HepG2 (cell line): ENCODE measurements around the gene PNO1. TPM values are rescaled to one million over a fixed set of nuclear protein-coding genes. Genes with fewer than 3 reads are reported as not detected.

Source experiments
- EP300 ChIP-seq, 3 experiments: sonication (generic) in 1 of 3; formaldehyde crosslinking in 1 of 3; IDR thresholded peaks; 2 replicates each; pipeline versions ENCODE4 v1.5.1 to v1.6.1; 2011 to 2020; ENCODE audit warnings: low read depth in 2 of 3, low read length in 2 of 3, borderline replicate concordance in 1 of 3, improper control_type of control experiment in 1 of 3, mild to moderate bottlenecking in 1 of 3, missing genetic modification reagents in 1 of 3, moderate library complexity in 1 of 3
- HMGA1 ChIP-seq: sonication (generic); formaldehyde crosslinking; conservative IDR thresholded peaks from 2 replicates; pipeline ENCODE4 v1.4.0; 2020; ENCODE audit warnings: missing genetic modification reagents
- SAFB2 ChIP-seq: sonication (generic); formaldehyde crosslinking; IDR thresholded peaks from 2 replicates; pipeline ENCODE4 v1.5.1; 2020; ENCODE audit warnings: missing genetic modification reagents, low read depth, mild to moderate bottlenecking, borderline replicate concordance
- SP2 ChIP-seq: sonication (generic); formaldehyde crosslinking; IDR thresholded peaks from 2 replicates; pipeline ENCODE4 v1.5.1; 2020; ENCODE audit warnings: mild to moderate bottlenecking, missing genetic modification reagents
- SP4 ChIP-seq: sonication (generic); formaldehyde crosslinking; IDR thresholded peaks from 2 replicates; pipeline ENCODE4 v1.8.1; 2023; ENCODE audit warnings: mild to moderate bottlenecking, missing genetic modification reagents
- TRIM24 ChIP-seq: sonication (generic); formaldehyde crosslinking; IDR thresholded peaks from 2 replicates; pipeline ENCODE4 v1.8.0; 2022; ENCODE audit warnings: mild to moderate bottlenecking, missing genetic modification reagents
- ZNF331 ChIP-seq: sonication (generic); formaldehyde crosslinking; IDR thresholded peaks from 2 replicates; pipeline ENCODE4 v1.4.0; 2020; ENCODE audit warnings: missing genetic modification reagents
- polyA plus RNA-seq, 8 experiments: library from polyadenylated mRNA; depleted of rRNA in 3 of 8; stranded (reverse) in 7 of 8; unstranded in 1 of 8; fragments of >200 nt; fragmentation: Illumina TruSeq in 4 of 8; extraction: Trizol in 4 of 8; gene quantifications; 2 replicates each; pipeline versions ENCODE4 v1.2.1 to v1.2.3, GENCODE V29; 2011 to 2016; ENCODE audit warnings: low read depth in 4 of 8, missing spikeins in 1 of 8, mixed read lengths in 1 of 8; ENCODE audit not compliant: insufficient read depth in 1 of 8
- total RNA-seq, 5 experiments: library from RNA; depleted of rRNA; stranded (reverse); fragments of >200 nt; fragmentation: Illumina TruSeq; extraction: Trizol; gene quantifications; 2 replicates each; pipeline ENCODE4 v1.2.3, GENCODE V29; 2016; ENCODE audit warnings: low read depth in 1 of 5
- TF ChIP-seq, protein P1 (sequence below), 2 experiments: fragments of 450-650 bp in 1 of 2; sonication (generic) in 1 of 2; formaldehyde crosslinking in 1 of 2; IDR thresholded peaks; 2 replicates each; pipeline versions ENCODE4 v1.6.1 to v1.8.0; 2016 to 2022; ENCODE audit warnings: antibody characterized with exemption in 1 of 2, mild to moderate bottlenecking in 1 of 2, missing genetic modification reagents in 1 of 2
- TF ChIP-seq, protein P2 (sequence below): sonication (generic); formaldehyde crosslinking; IDR thresholded peaks from 2 replicates; pipeline ENCODE4 v1.5.0; 2020; ENCODE audit warnings: mild to moderate bottlenecking, missing genetic modification reagents
- TF ChIP-seq, protein P3 (sequence below): sonication (generic); formaldehyde crosslinking; IDR thresholded peaks from 2 replicates; pipeline ENCODE4 v1.4.0; 2020; ENCODE audit warnings: missing genetic modification reagents
- TF ChIP-seq, protein P4 (sequence below): IDR thresholded peaks from 2 replicates; pipeline ENCODE4 v1.6.1; 2016; ENCODE audit warnings: mild to moderate bottlenecking
- TF ChIP-seq, protein P5 (sequence below): sonication (generic); formaldehyde crosslinking; IDR thresholded peaks from 2 replicates; pipeline ENCODE4 v1.5.1; 2020; ENCODE audit warnings: mild to moderate bottlenecking, missing genetic modification reagents, moderate library complexity

Gene PNO1
- total and polyA plus RNA-seq, 2 of the 13 experiments (the other 11 are each of a cell fraction or from before 2014, with no cell fraction given): 12.8 to 48.5 TPM

DNA sequence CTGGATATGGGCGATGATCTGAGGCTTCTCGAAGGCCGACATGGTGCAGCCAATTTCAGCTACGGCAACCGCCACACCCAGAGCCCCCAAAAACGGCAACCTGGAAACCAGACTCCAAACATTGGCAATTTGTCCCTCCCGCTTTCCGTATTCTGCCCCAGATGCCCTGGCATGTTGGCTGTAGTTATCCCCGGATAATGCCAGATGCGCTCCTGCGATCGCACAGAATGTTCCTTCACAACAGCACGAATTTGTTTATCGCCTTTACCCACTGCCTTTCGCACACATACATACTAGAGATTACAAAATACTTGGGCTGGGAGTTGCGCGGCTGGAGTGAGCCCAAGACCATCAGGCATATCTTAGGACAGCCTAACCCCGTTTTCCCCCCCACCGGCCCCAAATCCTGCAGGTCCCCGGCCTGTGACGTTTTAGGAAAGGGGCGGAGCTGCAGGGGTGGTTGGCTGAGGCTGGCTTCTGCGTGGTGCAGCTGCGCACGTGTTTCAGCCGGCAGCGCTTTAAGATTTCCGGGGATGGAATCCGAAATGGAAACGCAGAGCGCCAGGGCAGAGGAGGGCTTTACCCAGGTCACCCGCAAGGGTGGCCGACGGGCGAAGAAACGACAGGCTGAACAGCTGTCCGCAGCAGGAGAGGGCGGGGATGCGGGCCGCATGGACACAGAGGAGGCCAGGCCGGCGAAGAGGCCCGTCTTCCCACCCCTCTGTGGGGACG is at the start of gene PNO1 (continued):
- peak in 1 of 2 experiments; percentile 83; a peak in 2 of 4 replicates for TF ChIP-seq EP300 (IDR thresholded peaks at IDR 0.05; ENCODE audit: low read depth in 2 of 2, low read length in 2 of 2)
- no peak; the same call in none of the 2 replicates for TF ChIP-seq EP300 (CRISPR knock-in tag; IDR thresholded peaks at IDR 0.05; ENCODE audit: borderline replicate concordance)
- no peak for TF ChIP-seq ZNF331
- TF ChIP-seq, protein P1, sequence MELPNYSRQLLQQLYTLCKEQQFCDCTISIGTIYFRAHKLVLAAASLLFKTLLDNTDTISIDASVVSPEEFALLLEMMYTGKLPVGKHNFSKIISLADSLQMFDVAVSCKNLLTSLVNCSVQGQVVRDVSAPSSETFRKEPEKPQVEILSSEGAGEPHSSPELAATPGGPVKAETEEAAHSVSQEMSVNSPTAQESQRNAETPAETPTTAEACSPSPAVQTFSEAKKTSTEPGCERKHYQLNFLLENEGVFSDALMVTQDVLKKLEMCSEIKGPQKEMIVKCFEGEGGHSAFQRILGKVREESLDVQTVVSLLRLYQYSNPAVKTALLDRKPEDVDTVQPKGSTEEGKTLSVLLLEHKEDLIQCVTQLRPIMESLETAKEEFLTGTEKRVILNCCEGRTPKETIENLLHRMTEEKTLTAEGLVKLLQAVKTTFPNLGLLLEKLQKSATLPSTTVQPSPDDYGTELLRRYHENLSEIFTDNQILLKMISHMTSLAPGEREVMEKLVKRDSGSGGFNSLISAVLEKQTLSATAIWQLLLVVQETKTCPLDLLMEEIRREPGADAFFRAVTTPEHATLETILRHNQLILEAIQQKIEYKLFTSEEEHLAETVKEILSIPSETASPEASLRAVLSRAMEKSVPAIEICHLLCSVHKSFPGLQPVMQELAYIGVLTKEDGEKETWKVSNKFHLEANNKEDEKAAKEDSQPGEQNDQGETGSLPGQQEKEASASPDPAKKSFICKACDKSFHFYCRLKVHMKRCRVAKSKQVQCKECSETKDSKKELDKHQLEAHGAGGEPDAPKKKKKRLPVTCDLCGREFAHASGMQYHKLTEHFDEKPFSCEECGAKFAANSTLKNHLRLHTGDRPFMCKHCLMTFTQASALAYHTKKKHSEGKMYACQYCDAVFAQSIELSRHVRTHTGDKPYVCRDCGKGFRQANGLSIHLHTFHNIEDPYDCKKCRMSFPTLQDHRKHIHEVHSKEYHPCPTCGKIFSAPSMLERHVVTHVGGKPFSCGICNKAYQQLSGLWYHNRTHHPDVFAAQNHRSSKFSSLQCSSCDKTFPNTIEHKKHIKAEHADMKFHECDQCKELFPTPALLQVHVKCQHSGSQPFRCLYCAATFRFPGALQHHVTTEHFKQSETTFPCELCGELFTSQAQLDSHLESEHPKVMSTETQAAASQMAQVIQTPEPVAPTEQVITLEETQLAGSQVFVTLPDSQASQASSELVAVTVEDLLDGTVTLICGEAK (IDR thresholded peaks at IDR 0.05): no peak
- TF ChIP-seq, protein P1 (CRISPR knock-in tag; IDR thresholded peaks at IDR 0.05): peak; percentile 75
- TF ChIP-seq, protein P2, sequence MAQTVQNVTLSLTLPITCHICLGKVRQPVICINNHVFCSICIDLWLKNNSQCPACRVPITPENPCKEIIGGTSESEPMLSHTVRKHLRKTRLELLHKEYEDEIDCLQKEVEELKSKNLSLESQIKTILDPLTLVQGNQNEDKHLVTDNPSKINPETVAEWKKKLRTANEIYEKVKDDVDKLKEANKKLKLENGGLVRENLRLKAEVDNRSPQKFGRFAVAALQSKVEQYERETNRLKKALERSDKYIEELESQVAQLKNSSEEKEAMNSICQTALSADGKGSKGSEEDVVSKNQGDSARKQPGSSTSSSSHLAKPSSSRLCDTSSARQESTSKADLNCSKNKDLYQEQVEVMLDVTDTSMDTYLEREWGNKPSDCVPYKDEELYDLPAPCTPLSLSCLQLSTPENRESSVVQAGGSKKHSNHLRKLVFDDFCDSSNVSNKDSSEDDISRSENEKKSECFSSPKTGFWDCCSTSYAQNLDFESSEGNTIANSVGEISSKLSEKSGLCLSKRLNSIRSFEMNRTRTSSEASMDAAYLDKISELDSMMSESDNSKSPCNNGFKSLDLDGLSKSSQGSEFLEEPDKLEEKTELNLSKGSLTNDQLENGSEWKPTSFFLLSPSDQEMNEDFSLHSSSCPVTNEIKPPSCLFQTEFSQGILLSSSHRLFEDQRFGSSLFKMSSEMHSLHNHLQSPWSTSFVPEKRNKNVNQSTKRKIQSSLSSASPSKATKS (CRISPR knock-in tag): no peak; the same call in 1 of the 2 replicates
- TF ChIP-seq, protein P3, sequence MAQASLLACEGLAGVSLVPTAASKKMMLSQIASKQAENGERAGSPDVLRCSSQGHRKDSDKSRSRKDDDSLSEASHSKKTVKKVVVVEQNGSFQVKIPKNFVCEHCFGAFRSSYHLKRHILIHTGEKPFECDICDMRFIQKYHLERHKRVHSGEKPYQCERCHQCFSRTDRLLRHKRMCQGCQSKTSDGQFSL (CRISPR knock-in tag): peak; percentile 98
- TF ChIP-seq SP4 (CRISPR knock-in tag): peak; percentile 92
- TF ChIP-seq TRIM24: no peak
- TF ChIP-seq, protein P4, sequence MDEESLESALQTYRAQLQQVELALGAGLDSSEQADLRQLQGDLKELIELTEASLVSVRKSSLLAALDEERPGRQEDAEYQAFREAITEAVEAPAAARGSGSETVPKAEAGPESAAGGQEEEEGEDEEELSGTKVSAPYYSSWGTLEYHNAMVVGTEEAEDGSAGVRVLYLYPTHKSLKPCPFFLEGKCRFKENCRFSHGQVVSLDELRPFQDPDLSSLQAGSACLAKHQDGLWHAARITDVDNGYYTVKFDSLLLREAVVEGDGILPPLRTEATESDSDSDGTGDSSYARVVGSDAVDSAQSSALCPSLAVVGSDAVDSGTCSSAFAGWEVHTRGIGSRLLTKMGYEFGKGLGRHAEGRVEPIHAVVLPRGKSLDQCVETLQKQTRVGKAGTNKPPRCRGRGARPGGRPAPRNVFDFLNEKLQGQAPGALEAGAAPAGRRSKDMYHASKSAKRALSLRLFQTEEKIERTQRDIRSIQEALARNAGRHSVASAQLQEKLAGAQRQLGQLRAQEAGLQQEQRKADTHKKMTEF (CRISPR knock-in tag): peak; percentile 60
- no peak for TF ChIP-seq SP2 (CRISPR knock-in tag)
- TF ChIP-seq HMGA1 (CRISPR knock-in tag): no peak
- TF ChIP-seq, protein P5, sequence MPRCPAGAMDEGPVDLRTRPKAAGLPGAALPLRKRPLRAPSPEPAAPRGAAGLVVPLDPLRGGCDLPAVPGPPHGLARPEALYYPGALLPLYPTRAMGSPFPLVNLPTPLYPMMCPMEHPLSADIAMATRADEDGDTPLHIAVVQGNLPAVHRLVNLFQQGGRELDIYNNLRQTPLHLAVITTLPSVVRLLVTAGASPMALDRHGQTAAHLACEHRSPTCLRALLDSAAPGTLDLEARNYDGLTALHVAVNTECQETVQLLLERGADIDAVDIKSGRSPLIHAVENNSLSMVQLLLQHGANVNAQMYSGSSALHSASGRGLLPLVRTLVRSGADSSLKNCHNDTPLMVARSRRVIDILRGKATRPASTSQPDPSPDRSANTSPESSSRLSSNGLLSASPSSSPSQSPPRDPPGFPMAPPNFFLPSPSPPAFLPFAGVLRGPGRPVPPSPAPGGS (CRISPR knock-in tag): no peak; the same call in 1 of the 2 replicates
- TF ChIP-seq SAFB2 (CRISPR knock-in tag): peak; percentile 93
